SK-N-DZ (cell line): ENCODE results near the gene LRP3.
"Not testable (repeated sequence)": the region's sequence is repeated elsewhere in the genome, so short reads cannot be mapped to it uniquely, and the experiment has no call there.

ENCODE experiments used
- DNase-seq: peaks from one replicate; pipeline ENCODE4 v3.0.0-alpha.2; 2015; ENCODE audit warnings: low spot score

Gene LRP3

GRCh38 chr19:33216198-33216830, 22.2 kb downstream of the LRP3 start:
- DNase-seq, result no peak

- no peak for DNase-seq
These were observed 23.8 kb downstream of the LRP3 start for GRCh38 chr19:33217881-33218280.

GRCh38 chr19:33219261-33219815, 25.2 kb downstream of the LRP3 start:
- peak; percentile 35 for DNase-seq

- no peak for DNase-seq
These were observed 26.0 kb downstream of the LRP3 start for GRCh38 chr19:33220115-33220514.

- no peak for DNase-seq
These were observed 26.6 kb downstream of the LRP3 start for GRCh38 chr19:33220735-33221134.

- DNase-seq, result no peak
These were observed 27.5 kb downstream of the LRP3 start for GRCh38 chr19:33221638-33222037.

GRCh38 chr19:33222255-33222654, 28.1 kb downstream of the LRP3 start:
- DNase-seq, result not testable (repeated sequence)

- no peak for DNase-seq
These were observed 30.7 kb downstream of the LRP3 start for GRCh38 chr19:33224694-33225457.

- DNase-seq, result no peak
These were observed 31.4 kb downstream of the LRP3 start, which contains the start of gene SLC7A10 for GRCh38 chr19:33225458-33225926. TSS of gene SLC7A10 (minus strand) at chr19:33225850. CDS start at chr19:33225703, 147 bp downstream.

- DNase-seq, result no peak
These were observed 32.6 kb downstream of the LRP3 start for GRCh38 chr19:33226550-33227241.

GRCh38 chr19:33227242-33227650, 33.1 kb downstream of the LRP3 start:
- DNase-seq, result no peak

GRCh38 chr19:33227870-33228599, 33.9 kb downstream of the LRP3 start:
- no peak for DNase-seq

- no peak for DNase-seq
These were observed 35.8 kb downstream of the LRP3 start for GRCh38 chr19:33229962-33230361.

- no peak for DNase-seq
These were observed 37.4 kb downstream of the LRP3 start for GRCh38 chr19:33231511-33231910.

GRCh38 chr19:33232656-33233055, 38.5 kb downstream of the LRP3 start:
- DNase-seq, result no peak

GRCh38 chr19:33233056-33233873, 39.1 kb downstream of the LRP3 start:
- DNase-seq, result no peak

- DNase-seq, result no peak
These were observed 40.0 kb downstream of the LRP3 start for GRCh38 chr19:33234092-33234491.

- no peak for DNase-seq
These were observed 40.6 kb downstream of the LRP3 start for GRCh38 chr19:33234736-33235135.

GRCh38 chr19:33235269-33235995, 41.3 kb downstream of the LRP3 start:
- DNase-seq, result peak; percentile 83

GRCh38 chr19:33235996-33236350, 41.8 kb downstream of the LRP3 start:
- DNase-seq, result no peak
